ENCODE measurements around the gene GPN1. TPM values are rescaled to one million over a fixed set of nuclear protein-coding genes. Genes with fewer than 3 reads are reported as not detected.

GPN1 gene
- total and polyA plus RNA-seq, 8 donors = 10.1 to 68.7 (median 29.9) TPM

- WGBS, 5 donors = 91 to 97% (median 95%) methylated on average over 2 of the region's 2 CpGs
- H3K4me3 ChIP-seq = no peak overlapping the region
- TF ChIP-seq, protein P1, sequence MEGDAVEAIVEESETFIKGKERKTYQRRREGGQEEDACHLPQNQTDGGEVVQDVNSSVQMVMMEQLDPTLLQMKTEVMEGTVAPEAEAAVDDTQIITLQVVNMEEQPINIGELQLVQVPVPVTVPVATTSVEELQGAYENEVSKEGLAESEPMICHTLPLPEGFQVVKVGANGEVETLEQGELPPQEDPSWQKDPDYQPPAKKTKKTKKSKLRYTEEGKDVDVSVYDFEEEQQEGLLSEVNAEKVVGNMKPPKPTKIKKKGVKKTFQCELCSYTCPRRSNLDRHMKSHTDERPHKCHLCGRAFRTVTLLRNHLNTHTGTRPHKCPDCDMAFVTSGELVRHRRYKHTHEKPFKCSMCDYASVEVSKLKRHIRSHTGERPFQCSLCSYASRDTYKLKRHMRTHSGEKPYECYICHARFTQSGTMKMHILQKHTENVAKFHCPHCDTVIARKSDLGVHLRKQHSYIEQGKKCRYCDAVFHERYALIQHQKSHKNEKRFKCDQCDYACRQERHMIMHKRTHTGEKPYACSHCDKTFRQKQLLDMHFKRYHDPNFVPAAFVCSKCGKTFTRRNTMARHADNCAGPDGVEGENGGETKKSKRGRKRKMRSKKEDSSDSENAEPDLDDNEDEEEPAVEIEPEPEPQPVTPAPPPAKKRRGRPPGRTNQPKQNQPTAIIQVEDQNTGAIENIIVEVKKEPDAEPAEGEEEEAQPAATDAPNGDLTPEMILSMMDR (IDR thresholded peaks at IDR 0.05) = no peak
- TF ChIP-seq POLR2AphosphoS5 (IDR thresholded peaks at IDR 0.05) = no peak
- no peak for TF ChIP-seq EP300 (IDR thresholded peaks at IDR 0.05)
- no peak for TF ChIP-seq POLR2A (IDR thresholded peaks at IDR 0.05)
- no peak overlapping the region for H3K27ac ChIP-seq
- intact Hi-C loops (cut with DNase I; ENCODE audit: low total_unique reads) = no loop called here
- H3K4me1 ChIP-seq = peaks cover 8 to 24% (median 19%) of the 10 kb centered on the region in 4 donors
- H3K9me3 ChIP-seq = no peaks in the 10 kb centered on the region
- H3K36me3 ChIP-seq = peaks cover 46 to 90% (median 90%) of the 10 kb centered on the region in 4 donors
- no peaks in the 10 kb centered on the region for H3K27me3 ChIP-seq
- no peak for DNase-seq
Observed at GRCh38 chr2:27634291-27634690, 5.4 kb downstream of the GPN1 start.

DNA sequence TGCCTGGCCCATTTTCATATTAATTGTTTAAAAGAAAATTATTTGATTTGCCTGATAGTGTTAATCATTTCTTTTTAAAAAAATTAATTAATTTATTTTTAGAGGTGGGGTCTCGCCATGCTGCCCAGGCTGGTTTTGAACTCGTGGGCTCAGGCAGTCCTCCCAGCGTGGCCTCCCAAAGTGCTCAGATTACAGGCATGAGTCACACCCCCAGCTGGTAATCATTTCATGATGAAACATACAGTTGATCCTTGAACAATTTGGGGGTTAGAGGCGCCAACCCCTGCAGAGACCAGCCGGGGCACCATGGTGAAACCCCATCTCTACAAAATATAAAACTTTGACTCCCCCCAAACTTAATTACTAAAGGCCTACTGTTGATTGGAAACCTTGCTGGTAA, 7.9 kb downstream of the GPN1 start:
- H3K36me3 ChIP-seq = peaks cover 53 to 100% (median 100%) of the 10 kb centered on the region in 4 donors
- no peaks in the 10 kb centered on the region for H3K27me3 ChIP-seq
- no peak for DNase-seq
- no peaks in the 10 kb centered on the region for H3K9me3 ChIP-seq
- intact Hi-C loops (cut with DNase I; ENCODE audit: low total_unique reads) = no loop called here
- H3K27ac ChIP-seq = no peak overlapping the region
- H3K4me3 ChIP-seq = no peak overlapping the region
- 85 to 95% (median 92%) methylated on average over 5 of the region's 5 CpGs for WGBS, 5 donors
- H3K4me1 ChIP-seq = no peaks in the 10 kb centered on the region
- TF ChIP-seq POLR2AphosphoS5 (IDR thresholded peaks at IDR 0.05) (no peak), POLR2A (IDR thresholded peaks at IDR 0.05) (no peak), EP300 (IDR thresholded peaks at IDR 0.05) (no peak)
- TF ChIP-seq, protein P1 (IDR thresholded peaks at IDR 0.05) = no peak

- no peaks in the 10 kb centered on the region for H3K4me1 ChIP-seq
- H3K4me3 ChIP-seq = no peak overlapping the region
- no peak for DNase-seq
- H3K27me3 ChIP-seq = no peaks in the 10 kb centered on the region
- H3K27ac ChIP-seq = no peak overlapping the region
- 81 to 90% (median 86%) methylated on average over 3 of the region's 3 CpGs for WGBS, 5 donors
- intact Hi-C loops (cut with DNase I; ENCODE audit: low total_unique reads) = no loop called here
- peaks cover 60 to 100% (median 100%) of the 10 kb centered on the region in 4 donors for H3K36me3 ChIP-seq
- no peak for TF ChIP-seq POLR2AphosphoS5 (IDR thresholded peaks at IDR 0.05)
- no peak for TF ChIP-seq EP300 (IDR thresholded peaks at IDR 0.05)
- TF ChIP-seq POLR2A (IDR thresholded peaks at IDR 0.05) = no peak
- TF ChIP-seq, protein P1 (IDR thresholded peaks at IDR 0.05) = no peak
- H3K9me3 ChIP-seq = no peaks in the 10 kb centered on the region
Observed at GRCh38 chr2:27638037-27638637, 9.3 kb downstream of the GPN1 start.

DNA sequence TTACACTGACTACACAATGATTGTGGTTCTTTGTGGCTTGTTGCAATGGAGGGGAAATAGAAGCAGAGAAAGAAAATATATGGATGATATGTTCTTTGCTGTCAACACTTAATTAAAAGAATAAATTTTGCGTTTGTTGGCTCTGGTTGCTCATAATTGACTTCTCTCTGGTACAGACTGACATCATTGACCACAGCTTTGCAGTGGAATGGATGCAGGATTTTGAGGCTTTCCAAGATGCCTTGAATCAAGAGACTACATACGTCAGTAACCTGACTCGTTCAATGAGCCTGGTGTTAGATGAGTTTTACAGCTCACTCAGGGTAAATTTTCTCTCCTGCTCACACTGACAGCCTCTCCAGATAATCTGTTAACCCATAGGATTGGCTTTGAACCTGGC, 9.9 kb downstream of the GPN1 start:
- H3K27me3 ChIP-seq = no peaks in the 10 kb centered on the region
- no peak overlapping the region for H3K4me3 ChIP-seq
- peaks cover 60 to 100% (median 100%) of the 10 kb centered on the region in 4 donors for H3K36me3 ChIP-seq
- TF ChIP-seq EP300 (IDR thresholded peaks at IDR 0.05) = no peak
- TF ChIP-seq POLR2A (IDR thresholded peaks at IDR 0.05) = no peak
- TF ChIP-seq, protein P1 (IDR thresholded peaks at IDR 0.05) = no peak
- TF ChIP-seq POLR2AphosphoS5 (IDR thresholded peaks at IDR 0.05) = no peak
- no peak overlapping the region for H3K27ac ChIP-seq
- 57 to 90% (median 60%) methylated on average over 3 of the region's 3 CpGs for WGBS, 5 donors
- intact Hi-C loops (cut with DNase I; ENCODE audit: low total_unique reads) = no loop called here
- H3K4me1 ChIP-seq = no peaks in the 10 kb centered on the region
- DNase-seq = no peak
- H3K9me3 ChIP-seq = no peaks in the 10 kb centered on the region

Measured in stomach (tissue), 9 donors.